SU-DHL-6 (cell line): ENCODE measurements around the gene HOXD12.

Experiments
- H2AFZ ChIP-seq: fragments of 200-600 bp; sonication (generic); 2 replicates; pipeline ENCODE4 v1.6.1; 2014; ENCODE audit warnings: low read depth, mild to moderate bottlenecking, moderate library complexity, mixed read lengths, antibody characterized with exemption, low read length; ENCODE audit not compliant: severe bottlenecking
- H3F3A ChIP-seq: fragments of 200-600 bp; shearing (Covaris generic); 2 replicates; pipeline ENCODE4 v1.6.0; 2016; ENCODE audit warnings: antibody characterized with exemption, mild to moderate bottlenecking; ENCODE audit not compliant: insufficient read depth
- H3K27ac ChIP-seq: fragments of 200-600 bp; sonication (generic); 2 replicates; pipeline ENCODE4 v1.5.1; 2016; ENCODE audit warnings: low read depth, mild to moderate bottlenecking, low read length, moderate library complexity, mixed read lengths
- H3K27me3 ChIP-seq: fragments of 200-600 bp; sonication (generic), shearing (Covaris generic); 2 replicates; pipeline ENCODE4 v1.6.0; 2014; ENCODE audit warnings: mild to moderate bottlenecking, low read length
- H3K36me3 ChIP-seq: fragments of 200-600 bp; sonication (generic); 2 replicates; pipeline ENCODE4 v1.6.1; 2014; ENCODE audit warnings: mild to moderate bottlenecking, low read length, mixed read lengths
- H3K4me2 ChIP-seq: fragments of 300-600, 200-600 bp; shearing (Covaris generic), sonication (generic); 2 replicates; pipeline ENCODE4 v1.6.0; 2014; ENCODE audit warnings: low read length, low read depth, mild to moderate bottlenecking; ENCODE audit not compliant: poor library complexity, severe bottlenecking
- H3K4me3 ChIP-seq: fragments of 200-600 bp; sonication (generic); 2 replicates; pipeline ENCODE4 v1.5.1; 2014; ENCODE audit warnings: antibody characterized with exemption, low read length, mild to moderate bottlenecking, mixed read lengths; ENCODE audit not compliant: insufficient read depth, poor library complexity, severe bottlenecking
- H3K79me2 ChIP-seq: fragments of 200-600 bp; sonication (generic); 2 replicates; pipeline ENCODE4 v1.6.1; 2014; ENCODE audit warnings: mild to moderate bottlenecking, low read length, moderate library complexity; ENCODE audit not compliant: insufficient read depth
- H3K9ac ChIP-seq: fragments of 200-600 bp; sonication (generic); 2 replicates; pipeline ENCODE4 v1.7.0; 2014; ENCODE audit warnings: mild to moderate bottlenecking, low read length
- H3K9me2 ChIP-seq: fragments of 200-600 bp; sonication (generic); replicated peaks from 2 replicates; pipeline ENCODE4 v1.6.1; 2014; ENCODE audit warnings: low read length; ENCODE audit not compliant: insufficient read depth
- H3K9me3 ChIP-seq: fragments of 200-600 bp; sonication (generic); 2 replicates; pipeline ENCODE4 v1.6.1; 2014; ENCODE audit warnings: low read length, mixed read lengths; ENCODE audit not compliant: insufficient read depth
- H4K20me1 ChIP-seq: fragments of 200-600 bp; sonication (generic); 2 replicates; pipeline ENCODE4 v1.6.1; 2014; ENCODE audit warnings: low read depth, mild to moderate bottlenecking, antibody characterized with exemption, low read length, moderate library complexity, mixed read lengths
- EZH2phosphoT487 ChIP-seq: fragments of 200-600 bp; sonication (generic), shearing (Covaris generic); conservative IDR thresholded peaks from 2 replicates; pipeline ENCODE4 v1.6.1; 2018; ENCODE audit warnings: mild to moderate bottlenecking, antibody characterized with exemption, low read length, moderate library complexity, mixed read lengths
- TF ChIP-seq, protein P1 (sequence below): fragments of 200-600 bp; sonication (generic); IDR thresholded peaks from one replicate; pipeline ENCODE4 v1.5.1; 2017; ENCODE audit warnings: antibody characterized with exemption, mild to moderate bottlenecking, low read length, moderate library complexity; ENCODE audit not compliant: insufficient read depth, poor library complexity, severe bottlenecking

Gene HOXD12

DNA sequence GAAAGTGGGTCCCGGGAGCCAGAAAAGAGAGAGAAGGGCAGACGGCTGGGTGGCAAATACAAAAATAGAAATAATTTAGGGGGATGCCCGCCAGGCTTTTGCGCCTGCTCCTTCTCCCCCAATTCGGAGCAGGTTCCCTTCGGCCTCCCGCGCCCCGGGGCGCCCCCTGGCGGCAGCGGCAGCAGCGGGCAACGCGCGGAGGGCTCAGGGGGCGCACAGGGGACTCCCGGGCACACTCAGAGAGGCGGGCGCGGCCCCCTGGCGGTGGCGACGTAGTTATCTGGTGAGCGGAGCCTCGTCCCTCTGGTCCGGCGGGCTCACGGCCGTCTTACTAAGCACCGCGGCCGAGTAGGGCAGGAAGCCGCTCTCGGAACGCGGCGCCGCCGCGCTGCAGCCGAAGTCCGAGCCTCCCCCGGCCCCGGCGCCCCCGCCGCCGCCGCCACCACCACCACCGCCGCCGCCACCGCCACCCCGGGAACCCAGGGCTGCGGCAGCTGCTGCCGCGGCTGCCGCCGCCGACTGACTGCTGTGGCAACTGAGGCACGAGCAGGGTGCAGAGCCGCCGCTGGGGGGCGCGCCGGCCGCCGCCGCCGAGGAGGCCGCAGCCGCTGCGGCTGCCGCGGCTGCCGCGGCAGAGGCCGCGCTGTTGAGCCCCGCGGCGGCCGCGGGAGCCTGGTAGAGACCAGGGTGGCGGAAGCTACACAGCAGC is 19.6 kb upstream of the HOXD12 start:
- no peak overlapping the region for H3K4me3 ChIP-seq
- no peak overlapping the region for H3K9ac ChIP-seq
- H3K27ac ChIP-seq: no peak overlapping the region
- H3K36me3 ChIP-seq: no peaks in the 10 kb centered on the region
- H3K9me2 ChIP-seq: no peaks in the 10 kb centered on the region
- H3K4me2 ChIP-seq: no peak overlapping the region
- H3K9me3 ChIP-seq: no peaks in the 10 kb centered on the region
- no peaks in the 10 kb centered on the region for H4K20me1 ChIP-seq
- no peak for TF ChIP-seq EZH2phosphoT487
- TF ChIP-seq, protein P1, sequence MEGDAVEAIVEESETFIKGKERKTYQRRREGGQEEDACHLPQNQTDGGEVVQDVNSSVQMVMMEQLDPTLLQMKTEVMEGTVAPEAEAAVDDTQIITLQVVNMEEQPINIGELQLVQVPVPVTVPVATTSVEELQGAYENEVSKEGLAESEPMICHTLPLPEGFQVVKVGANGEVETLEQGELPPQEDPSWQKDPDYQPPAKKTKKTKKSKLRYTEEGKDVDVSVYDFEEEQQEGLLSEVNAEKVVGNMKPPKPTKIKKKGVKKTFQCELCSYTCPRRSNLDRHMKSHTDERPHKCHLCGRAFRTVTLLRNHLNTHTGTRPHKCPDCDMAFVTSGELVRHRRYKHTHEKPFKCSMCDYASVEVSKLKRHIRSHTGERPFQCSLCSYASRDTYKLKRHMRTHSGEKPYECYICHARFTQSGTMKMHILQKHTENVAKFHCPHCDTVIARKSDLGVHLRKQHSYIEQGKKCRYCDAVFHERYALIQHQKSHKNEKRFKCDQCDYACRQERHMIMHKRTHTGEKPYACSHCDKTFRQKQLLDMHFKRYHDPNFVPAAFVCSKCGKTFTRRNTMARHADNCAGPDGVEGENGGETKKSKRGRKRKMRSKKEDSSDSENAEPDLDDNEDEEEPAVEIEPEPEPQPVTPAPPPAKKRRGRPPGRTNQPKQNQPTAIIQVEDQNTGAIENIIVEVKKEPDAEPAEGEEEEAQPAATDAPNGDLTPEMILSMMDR: no peak
- no peaks in the 10 kb centered on the region for H3K27me3 ChIP-seq
- no peaks in the 10 kb centered on the region for H3K79me2 ChIP-seq
- no peaks in the 10 kb centered on the region for H3F3A ChIP-seq
- no peak overlapping the region for H2AFZ ChIP-seq

DNA sequence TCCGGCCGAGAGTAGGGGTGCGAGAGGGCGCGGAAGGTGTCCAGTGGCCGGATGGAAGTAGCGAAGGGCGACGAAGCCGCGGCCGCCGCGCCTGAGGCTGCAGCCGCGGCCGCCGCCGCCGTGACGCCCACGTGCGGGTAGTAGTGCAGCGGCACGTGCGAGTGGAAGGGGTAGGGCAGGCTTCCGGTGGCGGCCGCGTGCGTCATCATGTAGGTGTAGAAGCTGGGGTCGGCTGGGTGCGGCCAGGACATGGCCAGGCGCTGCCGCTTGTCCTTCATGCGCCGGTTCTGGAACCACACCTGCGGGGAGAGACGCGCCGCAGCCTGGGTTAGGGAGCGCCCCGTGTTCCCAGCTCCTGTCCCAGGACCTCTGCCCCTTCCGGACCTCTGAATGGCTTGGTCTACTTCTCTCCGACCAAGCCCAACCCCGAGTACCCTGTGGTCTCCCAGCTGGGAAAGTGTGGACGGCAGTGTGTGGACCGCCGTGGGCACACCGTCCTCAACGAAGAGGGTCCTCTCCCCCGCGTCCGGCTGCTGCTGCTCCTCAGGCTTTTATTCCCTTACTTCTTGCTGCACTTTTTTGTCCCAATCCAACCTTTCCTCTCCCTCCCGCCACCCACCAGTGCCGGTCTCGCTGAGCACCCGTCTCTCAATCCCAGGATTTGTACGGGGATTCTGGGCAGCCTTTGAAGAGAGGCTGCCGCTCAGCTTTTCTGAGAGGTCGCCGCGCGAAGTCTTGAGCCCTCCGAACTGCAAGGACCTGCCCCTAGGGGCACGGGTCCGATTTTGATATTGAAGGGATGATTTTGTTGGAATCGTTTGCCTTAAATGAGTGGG is 18.8 kb upstream of the HOXD12 start:
- no peaks in the 10 kb centered on the region for H3F3A ChIP-seq
- H3K4me3 ChIP-seq: no peak overlapping the region
- no peak overlapping the region for H3K4me2 ChIP-seq
- no peaks in the 10 kb centered on the region for H3K27me3 ChIP-seq
- H2AFZ ChIP-seq: no peak overlapping the region
- no peaks in the 10 kb centered on the region for H3K79me2 ChIP-seq
- no peaks in the 10 kb centered on the region for H3K9me3 ChIP-seq
- no peak overlapping the region for H3K9ac ChIP-seq
- no peak overlapping the region for H3K27ac ChIP-seq
- H3K36me3 ChIP-seq: no peaks in the 10 kb centered on the region
- H4K20me1 ChIP-seq: no peaks in the 10 kb centered on the region
- TF ChIP-seq EZH2phosphoT487: no peak
- TF ChIP-seq, protein P1: no peak
- no peaks in the 10 kb centered on the region for H3K9me2 ChIP-seq

DNA sequence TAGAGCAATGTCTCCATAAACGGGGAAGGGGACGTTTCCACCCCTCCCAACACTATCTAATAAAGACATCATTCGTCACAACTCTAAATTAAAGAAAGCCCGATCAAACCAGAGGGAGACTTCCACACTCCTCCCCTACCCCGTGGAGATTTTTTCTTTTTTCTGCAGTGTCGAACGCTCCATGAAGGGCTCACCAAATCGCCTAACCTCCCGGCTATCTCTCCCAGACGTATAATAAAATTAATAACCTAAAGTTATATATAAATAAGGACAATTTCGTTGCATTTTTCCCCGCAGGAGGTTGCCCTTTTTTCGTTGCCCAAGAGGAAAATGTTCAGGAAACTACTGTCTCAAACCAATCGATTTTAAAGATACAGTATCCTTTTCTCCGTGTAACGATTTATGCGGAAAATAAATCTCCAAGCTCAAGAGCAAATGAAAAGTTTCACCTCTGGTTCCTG is 18.2 kb upstream of the HOXD12 start:
- Histone ChIP-seq H3K27me3 (no peaks in the 10 kb centered on the region), H3K36me3 (no peaks in the 10 kb centered on the region), H3K9me3 (no peaks in the 10 kb centered on the region), H3K9ac (no peak overlapping the region), H3K27ac (no peak overlapping the region), H3K4me2 (no peak overlapping the region), H4K20me1 (no peaks in the 10 kb centered on the region), H3K4me3 (no peak overlapping the region), H2AFZ (no peak overlapping the region), H3K79me2 (no peaks in the 10 kb centered on the region), H3F3A (no peaks in the 10 kb centered on the region), H3K9me2 (no peaks in the 10 kb centered on the region)
- TF ChIP-seq EZH2phosphoT487: no peak
- TF ChIP-seq, protein P1: no peak
